H9 (cell line): ENCODE data around the gene RGL1. TPM values are rescaled to one million over a fixed set of nuclear protein-coding genes. Genes with fewer than 3 reads are reported as not detected.

Source experiments
- DNase-seq: peaks from one replicate; pipeline ENCODE4 v3.0.0-alpha.2; 2017
- H2AFZ ChIP-seq: one replicate; pipeline ENCODE4 v1.6.1; 2013; ENCODE audit warnings: mild to moderate bottlenecking, low read length, control low read depth, moderate library complexity
- H2AK5ac ChIP-seq: 2 replicates; pipeline ENCODE4 v1.6.1; 2013; ENCODE audit warnings: low read length, control low read depth, mixed read lengths; ENCODE audit not compliant: insufficient read length
- H2BK120ac ChIP-seq: one replicate; pipeline ENCODE4 v1.6.1; 2013; ENCODE audit warnings: low read depth, mild to moderate bottlenecking, low read length, control low read depth, inconsistent platforms; ENCODE audit not compliant: poor library complexity, severe bottlenecking
- H2BK12ac ChIP-seq: 2 replicates; pipeline ENCODE4 v1.6.1; 2013; ENCODE audit warnings: low read length, control low read depth, mixed read lengths, low read depth; ENCODE audit not compliant: insufficient read length
- H2BK15ac ChIP-seq: 2 replicates; pipeline ENCODE4 v1.6.1; 2013; ENCODE audit warnings: low read depth, low read length, control low read depth
- H2BK20ac ChIP-seq: one replicate; pipeline ENCODE4 v1.6.1; 2013; ENCODE audit warnings: low read depth, mild to moderate bottlenecking, low read length, control low read depth, inconsistent platforms; ENCODE audit not compliant: poor library complexity, severe bottlenecking
- H2BK5ac ChIP-seq: 2 replicates; pipeline ENCODE4 v1.6.1; 2013; ENCODE audit warnings: low read length, control low read depth, mixed read lengths; ENCODE audit not compliant: insufficient read length
- H3K14ac ChIP-seq: 2 replicates; pipeline ENCODE4 v1.6.1; 2013; ENCODE audit warnings: low read length, control low read depth; ENCODE audit not compliant: insufficient read depth
- H3K18ac ChIP-seq: 2 replicates; pipeline ENCODE4 v1.6.1; 2013; ENCODE audit warnings: low read depth, mild to moderate bottlenecking, mixed read lengths, low read length, control low read depth; ENCODE audit not compliant: insufficient read length
- H3K23ac ChIP-seq: 2 replicates; pipeline ENCODE4 v1.6.1; 2013; ENCODE audit warnings: low read length, control low read depth, mixed read lengths, low read depth; ENCODE audit not compliant: insufficient read length
- H3K23me2 ChIP-seq: 2 replicates; pipeline ENCODE4 v1.6.1; 2013; ENCODE audit warnings: low read depth, mild to moderate bottlenecking, mixed read lengths, low read length, control low read depth; ENCODE audit not compliant: insufficient read length, poor library complexity, severe bottlenecking
- H3K27ac ChIP-seq: 2 replicates; pipeline ENCODE4 v1.5.1; 2013; ENCODE audit warnings: low read length, control low read depth, mixed read lengths, low read depth; ENCODE audit not compliant: insufficient read length
- H3K27me3 ChIP-seq: 2 replicates; pipeline ENCODE4 v1.6.1; 2013; ENCODE audit warnings: low read length, control low read depth, inconsistent platforms; ENCODE audit not compliant: insufficient read depth
- H3K4ac ChIP-seq: 2 replicates; pipeline ENCODE4 v1.6.1; 2013; ENCODE audit warnings: low read depth, mild to moderate bottlenecking, control low read depth, inconsistent platforms, low read length, moderate library complexity
- H3K4me1 ChIP-seq: 2 replicates; pipeline ENCODE4 v1.6.1; 2013; ENCODE audit warnings: low read length, control low read depth, inconsistent platforms; ENCODE audit not compliant: insufficient read depth
- H3K4me2 ChIP-seq: 2 replicates; pipeline ENCODE4 v1.6.1; 2013; ENCODE audit warnings: low read length, control low read depth, mixed read lengths; ENCODE audit not compliant: insufficient read length, insufficient read depth
- H3K56ac ChIP-seq: 2 replicates; pipeline ENCODE4 v1.6.1; 2013; ENCODE audit warnings: low read depth, mild to moderate bottlenecking, mixed read lengths, low read length, control low read depth; ENCODE audit not compliant: insufficient read length
- H3K79me1 ChIP-seq: 2 replicates; pipeline ENCODE4 v1.6.1; 2013; ENCODE audit warnings: low read depth, mild to moderate bottlenecking, moderate library complexity, low read length, control low read depth, inconsistent platforms; ENCODE audit not compliant: insufficient read depth, poor library complexity, severe bottlenecking
- H3K79me2 ChIP-seq: 2 replicates; pipeline ENCODE4 v1.6.1; 2013; ENCODE audit warnings: low read length, control low read depth, inconsistent platforms; ENCODE audit not compliant: insufficient read depth
- H3K9ac ChIP-seq: 2 replicates; pipeline ENCODE4 v1.6.1; 2013; ENCODE audit warnings: low read length, control low read depth, mixed read lengths; ENCODE audit not compliant: insufficient read length; ENCODE audit errors: extremely low read depth
- H3K9me3 ChIP-seq: one replicate; pipeline ENCODE4 v1.6.1; 2013; ENCODE audit warnings: low read depth, low read length, inconsistent platforms; ENCODE audit not compliant: control insufficient read depth
- H3T11ph ChIP-seq: one replicate; pipeline ENCODE4 v1.6.1; 2013; ENCODE audit warnings: mild to moderate bottlenecking, low read length, control low read depth, inconsistent platforms
- H4K20me1 ChIP-seq: one replicate; pipeline ENCODE4 v1.6.1; 2013; ENCODE audit not compliant: control insufficient read depth, insufficient read length, insufficient read depth
- H4K5ac ChIP-seq: 2 replicates; pipeline ENCODE4 v1.6.1; 2013; ENCODE audit warnings: low read depth, mild to moderate bottlenecking, mixed read lengths, low read length, control low read depth; ENCODE audit not compliant: insufficient read length
- H4K8ac ChIP-seq: replicated peaks from 2 replicates; pipeline ENCODE4 v1.6.1; 2013; ENCODE audit warnings: low read length, control low read depth, mixed read lengths, low read depth; ENCODE audit not compliant: insufficient read length
- H4K91ac ChIP-seq: 2 replicates; pipeline ENCODE4 v1.6.1; 2013; ENCODE audit warnings: low read depth, mild to moderate bottlenecking, moderate library complexity, mixed read lengths, low read length, control low read depth; ENCODE audit not compliant: insufficient read length
- H3K27ac Mint-ChIP-seq, 3 experiments: 2 replicates in 2 of 3; 3 replicates in 1 of 3; pipeline ENCODE4 v1.8.0; 2020 to 2021; ENCODE audit warnings: mixed read lengths in 3 of 3, mild to moderate bottlenecking in 1 of 3, moderate library complexity in 1 of 3
- H3K27me3 Mint-ChIP-seq: 2 replicates; pipeline ENCODE4 v1.8.0; 2021; ENCODE audit warnings: low read depth, mild to moderate bottlenecking, moderate library complexity, mixed read lengths
- H3K36me3 Mint-ChIP-seq, 3 experiments: 2 replicates in 2 of 3; 3 replicates in 1 of 3; pipeline ENCODE4 v1.8.0; 2020 to 2021; ENCODE audit warnings: low read depth in 3 of 3, mixed read lengths in 3 of 3; ENCODE audit not compliant: insufficient read depth in 1 of 3
- H3K4me1 Mint-ChIP-seq, 2 experiments: 2 replicates each; pipeline ENCODE4 v1.8.0; 2020; ENCODE audit warnings: mixed read lengths in 2 of 2
- H3K4me3 Mint-ChIP-seq, 2 experiments: 2 replicates in 1 of 2; 3 replicates in 1 of 2; pipeline ENCODE4 v1.8.0; 2020 to 2021; ENCODE audit warnings: mild to moderate bottlenecking in 2 of 2, mixed read lengths in 2 of 2, moderate library complexity in 1 of 2
- H3K9me3 Mint-ChIP-seq, 2 experiments: 2 replicates in 1 of 2; 3 replicates in 1 of 2; pipeline ENCODE4 v1.8.0; 2020; ENCODE audit warnings: mild to moderate bottlenecking in 2 of 2, mixed read lengths in 2 of 2, moderate library complexity in 1 of 2
- WGBS: extraction: QIAGEN DNeasy Blood & Tissue Kit; methylation state at CpG from one replicate; pipeline ENCODE4 v1.1.7; 2013; ENCODE audit warnings: missing lambda C conversion rate, low lambda C conversion rate, mixed read lengths; ENCODE audit not compliant: insufficient read length; ENCODE audit errors: extremely low coverage; 5-methylcytosine and 5-hydroxymethylcytosine counted together
- total RNA-seq: library from RNA; stranded (reverse); gene quantifications from 2 replicates; pipeline ENCODE4 v1.2.1, GENCODE V29; 2021
- TF ChIP-seq, protein P1 (sequence below): fragments of 200-600 bp; sonication (generic); conservative IDR thresholded peaks from 3 replicates; pipeline ENCODE4 v1.8.0; 2021; ENCODE audit warnings: antibody characterized with exemption, mild to moderate bottlenecking

Gene RGL1
- total RNA-seq, 1 experiment from 2014 or later, result 1.4 TPM

DNA sequence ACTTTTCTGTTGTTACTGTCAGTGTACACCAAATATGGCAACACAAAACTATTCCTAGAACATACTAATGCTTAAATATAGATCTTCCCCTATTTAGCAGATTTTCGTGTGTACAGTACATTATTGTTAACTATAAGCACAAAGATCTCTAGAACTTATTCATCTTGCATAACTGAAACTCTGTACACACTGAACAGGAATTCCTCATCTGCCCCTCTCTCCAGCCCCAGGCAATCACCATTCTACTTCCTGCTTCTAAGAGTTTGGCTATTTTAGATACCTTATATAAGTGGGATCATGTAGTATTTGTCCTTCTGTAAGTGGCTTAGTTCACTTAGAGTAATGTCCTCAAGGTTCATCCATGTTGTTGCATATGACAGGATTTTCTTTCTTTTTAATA is 4.5 kb upstream of the RGL1 start:
- Mint-ChIP-seq H3K9me3 (peaks cover 6 to 8% of the 10 kb centered on the region in 2 experiments; a peak in 4 of 5 replicates), H3K27ac (no peak overlapping the region), H3K4me3 (no peak overlapping the region), H3K36me3 (0 out of 7 replicates have a peak, but pooled peaks cover 0 to 1% (median 0%) of the 10 kb centered on the region in 3 experiments), H3K27me3 (peaks cover 16% of the 10 kb centered on the region), H3K4me1 (peaks cover 2 to 3% of the 10 kb centered on the region in 2 experiments; a peak in 2 of 4 replicates)
- no peak overlapping the region for H3K23ac ChIP-seq
- H3K56ac ChIP-seq, result no peak overlapping the region
- H2AFZ ChIP-seq, result no peak overlapping the region
- peaks cover 6% of the 10 kb centered on the region for H3K4me1 ChIP-seq
- H3K4me2 ChIP-seq, result no peak overlapping the region
- no peak overlapping the region for H2BK12ac ChIP-seq
- no peaks in the 10 kb centered on the region for H4K20me1 ChIP-seq
- no peak overlapping the region for H3K14ac ChIP-seq
- no peak for DNase-seq
- no peak overlapping the region for H3T11ph ChIP-seq
- H2BK5ac ChIP-seq, result no peak overlapping the region
- no peaks in the 10 kb centered on the region for H3K79me2 ChIP-seq
- no CpG with 5 or more reads among the region's 1 CpG for WGBS
- no peak overlapping the region for H2BK20ac ChIP-seq
- H4K91ac ChIP-seq, result no peak overlapping the region
- no peak overlapping the region for H4K5ac ChIP-seq
- no peaks in the 10 kb centered on the region for H3K9me3 ChIP-seq
- no peaks in the 10 kb centered on the region; the same call in 1 of the 2 replicates for H3K27me3 ChIP-seq
- H3K23me2 ChIP-seq, result peaks cover 9% of the 10 kb centered on the region
- H3K18ac ChIP-seq, result no peak overlapping the region
- TF ChIP-seq, protein P1, sequence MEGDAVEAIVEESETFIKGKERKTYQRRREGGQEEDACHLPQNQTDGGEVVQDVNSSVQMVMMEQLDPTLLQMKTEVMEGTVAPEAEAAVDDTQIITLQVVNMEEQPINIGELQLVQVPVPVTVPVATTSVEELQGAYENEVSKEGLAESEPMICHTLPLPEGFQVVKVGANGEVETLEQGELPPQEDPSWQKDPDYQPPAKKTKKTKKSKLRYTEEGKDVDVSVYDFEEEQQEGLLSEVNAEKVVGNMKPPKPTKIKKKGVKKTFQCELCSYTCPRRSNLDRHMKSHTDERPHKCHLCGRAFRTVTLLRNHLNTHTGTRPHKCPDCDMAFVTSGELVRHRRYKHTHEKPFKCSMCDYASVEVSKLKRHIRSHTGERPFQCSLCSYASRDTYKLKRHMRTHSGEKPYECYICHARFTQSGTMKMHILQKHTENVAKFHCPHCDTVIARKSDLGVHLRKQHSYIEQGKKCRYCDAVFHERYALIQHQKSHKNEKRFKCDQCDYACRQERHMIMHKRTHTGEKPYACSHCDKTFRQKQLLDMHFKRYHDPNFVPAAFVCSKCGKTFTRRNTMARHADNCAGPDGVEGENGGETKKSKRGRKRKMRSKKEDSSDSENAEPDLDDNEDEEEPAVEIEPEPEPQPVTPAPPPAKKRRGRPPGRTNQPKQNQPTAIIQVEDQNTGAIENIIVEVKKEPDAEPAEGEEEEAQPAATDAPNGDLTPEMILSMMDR, result no peak
- no peak overlapping the region for H2BK15ac ChIP-seq
- H3K27ac ChIP-seq, result no peak overlapping the region
- H2BK120ac ChIP-seq, result no peak overlapping the region
- no peak overlapping the region for H4K8ac ChIP-seq
- no peaks in the 10 kb centered on the region for H3K79me1 ChIP-seq
- no peak overlapping the region for H3K4ac ChIP-seq
- no peak overlapping the region for H3K9ac ChIP-seq
- no peak overlapping the region for H2AK5ac ChIP-seq
